B cell (primary cell): ENCODE data around the gene FAXDC2.

Experiments
- EZH2 ChIP-seq: IDR thresholded peaks from 2 replicates; pipeline ENCODE4 v1.6.1; 2012; ENCODE audit warnings: borderline replicate concordance, low read depth, mild to moderate bottlenecking, moderate library complexity, low read length; ENCODE audit not compliant: insufficient read depth, poor library complexity, severe bottlenecking
- TF ChIP-seq, protein P1 (sequence below): fragments of 200-600 bp; IDR thresholded peaks from one replicate; pipeline ENCODE4 v1.8.0; 2022; ENCODE audit warnings: antibody characterized with exemption, mild to moderate bottlenecking

DNA sequence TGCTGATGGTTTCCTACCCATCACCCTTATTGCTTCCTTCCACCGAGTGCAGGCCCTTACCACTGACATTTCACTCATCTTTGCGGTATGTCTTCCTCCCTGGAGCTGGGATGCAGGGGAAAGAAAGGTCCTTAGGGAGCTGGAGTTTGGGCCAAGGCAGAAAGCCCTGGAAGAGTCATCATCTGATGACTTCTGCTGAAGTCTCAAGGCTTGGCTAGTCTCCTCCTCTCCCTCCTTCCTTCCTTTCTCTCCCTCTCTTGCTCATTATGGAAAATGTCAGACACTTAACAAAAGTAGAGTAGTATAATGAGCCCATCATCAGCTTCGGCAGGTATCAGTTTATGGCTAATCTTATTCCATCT is 55.2 kb downstream of the FAXDC2 start:
- TF ChIP-seq, protein P1, sequence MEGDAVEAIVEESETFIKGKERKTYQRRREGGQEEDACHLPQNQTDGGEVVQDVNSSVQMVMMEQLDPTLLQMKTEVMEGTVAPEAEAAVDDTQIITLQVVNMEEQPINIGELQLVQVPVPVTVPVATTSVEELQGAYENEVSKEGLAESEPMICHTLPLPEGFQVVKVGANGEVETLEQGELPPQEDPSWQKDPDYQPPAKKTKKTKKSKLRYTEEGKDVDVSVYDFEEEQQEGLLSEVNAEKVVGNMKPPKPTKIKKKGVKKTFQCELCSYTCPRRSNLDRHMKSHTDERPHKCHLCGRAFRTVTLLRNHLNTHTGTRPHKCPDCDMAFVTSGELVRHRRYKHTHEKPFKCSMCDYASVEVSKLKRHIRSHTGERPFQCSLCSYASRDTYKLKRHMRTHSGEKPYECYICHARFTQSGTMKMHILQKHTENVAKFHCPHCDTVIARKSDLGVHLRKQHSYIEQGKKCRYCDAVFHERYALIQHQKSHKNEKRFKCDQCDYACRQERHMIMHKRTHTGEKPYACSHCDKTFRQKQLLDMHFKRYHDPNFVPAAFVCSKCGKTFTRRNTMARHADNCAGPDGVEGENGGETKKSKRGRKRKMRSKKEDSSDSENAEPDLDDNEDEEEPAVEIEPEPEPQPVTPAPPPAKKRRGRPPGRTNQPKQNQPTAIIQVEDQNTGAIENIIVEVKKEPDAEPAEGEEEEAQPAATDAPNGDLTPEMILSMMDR, result no peak
- TF ChIP-seq EZH2, result no peak
